Right lobe of liver (tissue), 6 donors: ENCODE results near the gene HSFX3. TPM values are rescaled to one million over a fixed set of nuclear protein-coding genes. Genes with fewer than 3 reads are reported as not detected.
"Not testable (repeated sequence)": the region's sequence is repeated elsewhere in the genome, so short reads cannot be mapped to it uniquely, and the experiment has no call there.

ENCODE experiments used
- ATAC-seq, 4 donors: fragments of 200-7000 bp; cut with Tn5 transposase; one replicate each; pipeline ENCODE4 v1.9.1; 2020; ENCODE audit warnings: mild to moderate bottlenecking in 4 of 4, moderate library complexity in 4 of 4
- DNase-seq, 3 donors: peaks; one replicate each; pipeline ENCODE4 v3.0.0-alpha.2; 2020
- H3K27ac ChIP-seq, 3 donors: fragments of 200-600 bp; one replicate each; pipeline ENCODE4 v1.8.0; 2022
- H3K27me3 ChIP-seq, 2 donors: fragments of 200-600 bp; one replicate each; pipeline ENCODE4 v1.8.0; 2022
- H3K36me3 ChIP-seq, 4 donors: fragments of 200-600 bp; sonication (generic) in 1 of 4; one replicate each; pipeline versions ENCODE4 v1.5.1 to v1.8.0; 2017 to 2022; ENCODE audit warnings: control low read depth in 1 of 4
- H3K4me1 ChIP-seq, 4 donors: fragments of 200-600 bp; sonication (generic) in 1 of 4; one replicate each; pipeline versions ENCODE4 v1.5.1 to v1.8.0; 2017 to 2022; ENCODE audit warnings: control low read depth in 1 of 4
- H3K4me3 ChIP-seq, 3 donors: fragments of 200-600 bp; one replicate each; pipeline ENCODE4 v1.8.0; 2022
- H3K9me3 ChIP-seq, 4 donors: fragments of 200-600 bp; sonication (generic) in 1 of 4; one replicate each; pipeline versions ENCODE4 v1.5.1 to v1.8.0; 2017 to 2022; ENCODE audit warnings: control low read depth in 1 of 4
- CTCF ChIP-seq, 4 donors: fragments of 200-600 bp in 3 of 4; fragments of 450-650 bp in 1 of 4; IDR thresholded peaks; one replicate each; pipeline versions ENCODE4 v1.5.1 to v1.8.0; 2016 to 2022; ENCODE audit warnings: antibody characterized with exemption in 4 of 4, mild to moderate bottlenecking in 2 of 4
- POLR2A ChIP-seq: fragments of 450-650 bp; IDR thresholded peaks from one replicate; pipeline ENCODE4 v1.6.1; 2017; ENCODE audit warnings: antibody characterized with exemption, mild to moderate bottlenecking
- WGBS: methylation state at CpG from one replicate; pipeline ENCODE4 v1.1.6; 2018; ENCODE audit warnings: low coverage, low lambda C conversion rate; ENCODE audit not compliant: insufficient coverage; ENCODE audit errors: missing lambda C conversion rate; 5-methylcytosine and 5-hydroxymethylcytosine counted together
- intact Hi-C, 2 donors: fragments of 100-400 bp; cut with DNase I; formaldehyde crosslinking; loops; one replicate each; pipeline versions ENCODE4 v1.11.2 to v1.14.1; 2022
- total RNA-seq, 6 experiments: library from RNA; depleted of rRNA in 2 of 6; stranded (reverse); fragments of >200 nt in 2 of 6; fragmentation: NEBNext Ultra II Directional in 3 of 6; extraction: Animal tissue kit (Norgen Biotek cat#: 25700) in 3 of 6; gene quantifications; one replicate each; pipeline versions ENCODE4 v1.1.0 to v1.2.4, GENCODE V29; 2016 to 2023
- donor health status: DM: no; HTN: yes; CAD: no.
- donor health status: DM: no; HTN: no; CAD: no.
- donor health status: DM: no; HTN: no; CAD: no.
- donor health status: DM: no; HTN: yes; CAD: no.
- donor health status: DM: no; HTN: yes; CAD: no.

Gene HSFX3
- total RNA-seq, 6 experiments from 2014 or later = not detected

DNA sequence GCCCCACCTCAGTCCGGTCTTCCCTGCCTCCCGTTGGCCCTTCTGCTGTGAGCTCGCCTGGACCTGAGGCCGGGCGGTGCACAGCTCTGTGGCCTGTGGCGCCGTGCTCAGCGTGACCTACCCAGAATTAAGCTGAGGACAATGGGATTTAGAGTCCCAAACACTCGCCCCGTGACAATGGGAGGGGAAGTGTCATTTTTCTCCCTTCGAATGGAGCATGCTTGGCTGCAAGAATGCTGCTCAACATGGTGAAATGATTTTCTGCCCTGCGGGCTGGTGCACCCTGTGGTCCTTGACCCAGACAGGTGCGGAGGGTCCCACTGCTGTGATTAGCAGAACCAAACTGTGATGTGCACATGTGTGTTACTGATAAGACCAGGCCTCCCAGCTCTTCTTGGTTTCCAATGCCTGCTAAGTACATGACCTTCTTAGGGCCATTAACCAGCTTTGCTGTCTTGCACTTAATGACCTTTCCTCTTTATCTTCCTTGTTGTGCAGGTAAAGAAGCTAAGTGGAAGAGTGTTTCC lies 8.1 kb downstream of the HSFX3 start:
- no peak for ATAC-seq
- Histone ChIP-seq H3K36me3 (no peaks in the 10 kb centered on the region), H3K27me3 (no peaks in the 10 kb centered on the region), H3K4me3 (peak overlapping the region; percentile 54 to 65 (median 59)), H3K27ac (peak overlapping the region; percentile 76 to 87 (median 81)), H3K4me1 (no peaks in the 10 kb centered on the region), H3K9me3 (no peaks in the 10 kb centered on the region)
- WGBS = 43% methylated on average over 7 of the region's 13 CpGs
- TF ChIP-seq POLR2A = no peak
- no peak for TF ChIP-seq CTCF (IDR thresholded peaks at IDR 0.05)
- no peak for DNase-seq
- intact Hi-C loops = no loop called here

DNA sequence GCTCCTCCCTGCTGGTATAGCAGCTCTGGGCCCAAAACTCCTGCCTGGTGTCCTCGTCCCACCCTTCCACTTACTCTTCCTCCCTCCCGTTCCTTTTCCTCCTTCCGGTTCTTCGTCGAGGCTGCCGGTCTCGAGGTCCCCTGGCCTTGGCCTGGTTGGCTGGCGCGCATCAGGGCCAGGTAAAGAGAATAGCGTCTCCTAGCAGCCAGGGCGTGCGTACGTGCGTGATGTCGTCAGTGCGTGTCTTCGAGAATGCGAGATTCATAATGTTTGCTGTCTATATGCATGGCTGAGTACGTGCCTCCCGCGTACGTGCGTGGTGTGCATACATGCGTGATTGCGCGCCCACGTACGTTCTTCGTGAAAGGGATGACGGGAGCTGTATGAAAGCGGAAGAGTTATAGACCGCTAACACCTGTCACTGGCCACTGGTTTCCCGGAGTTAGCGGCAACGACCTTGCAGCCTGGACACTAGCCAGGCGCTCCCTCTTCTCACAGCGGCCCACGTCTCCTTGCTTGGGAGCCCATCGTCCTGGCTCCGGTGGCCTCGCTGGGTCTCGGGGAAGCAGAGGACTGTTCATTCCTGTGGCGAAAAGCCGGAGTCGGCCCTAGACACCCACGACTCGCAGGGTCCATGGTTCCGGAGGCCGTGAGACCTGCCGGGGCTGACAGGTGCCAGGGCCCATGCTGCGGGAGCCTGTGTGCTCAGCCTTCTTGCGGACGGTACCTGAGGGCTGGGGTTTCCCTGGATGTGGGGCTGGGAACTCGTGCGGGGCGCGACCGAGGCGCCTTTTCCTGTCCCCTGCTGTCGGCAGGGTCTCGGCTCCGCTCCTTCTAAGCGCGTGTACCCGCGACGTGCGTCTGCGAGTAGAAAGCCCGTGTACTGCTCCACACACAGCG lies 8.9 kb downstream of the HSFX3 start, which contains the start of gene EOLA1:
EOLA1 (plus strand) TSS at position 392 of the 900 bp plus-strand sequence. CDS start 4,619 bp downstream, outside the sequence.
- intact Hi-C loops = no loop called here
- WGBS = 28% methylated on average over 23 of the region's 71 CpGs
- DNase-seq = peak; percentile 82 to 90 (median 86)
- peak; percentile 50 to 69 (median 52) for ATAC-seq
- Histone ChIP-seq H3K27me3 (no peaks in the 10 kb centered on the region), H3K36me3 (no peaks in the 10 kb centered on the region), H3K27ac (peak within 1 kb of the TSS; percentile 76 to 87 (median 81)), H3K9me3 (no peaks in the 10 kb centered on the region), H3K4me1 (no peaks in the 10 kb centered on the region), H3K4me3 (peak within 1 kb of the TSS; percentile 54 to 65 (median 59))
- TF ChIP-seq POLR2A (peak; percentile 64), CTCF (IDR thresholded peaks at IDR 0.05) (no peak)

DNA sequence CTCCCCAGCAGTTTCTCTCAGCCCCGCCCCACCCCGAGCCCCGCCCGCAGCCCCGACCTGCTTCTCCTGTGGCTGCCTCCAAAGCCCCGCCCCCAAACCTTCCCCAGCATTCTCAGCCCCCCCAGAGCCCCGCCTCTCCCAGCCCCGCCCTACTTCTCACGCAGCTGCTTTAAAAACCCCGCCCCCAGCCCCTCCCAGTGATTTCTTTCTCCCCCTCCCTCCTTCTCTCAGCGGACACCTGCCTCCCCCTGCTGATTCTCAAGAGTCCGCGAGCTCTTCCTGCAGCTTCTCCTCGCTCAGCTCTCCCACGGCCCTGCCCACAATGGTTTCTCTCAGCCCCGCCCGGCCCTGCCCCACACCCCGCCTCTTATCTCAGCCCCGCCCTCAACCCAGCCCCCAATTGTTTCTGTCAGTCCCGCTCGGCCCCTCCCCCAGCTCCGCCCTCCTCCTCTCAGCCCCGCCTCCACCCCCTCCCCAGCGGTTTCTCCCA lies 9.5 kb downstream of the HSFX3 start:
- Histone ChIP-seq H3K4me3 (peak overlapping the region; percentile 54 to 65 (median 59)), H3K9me3 (no peaks in the 10 kb centered on the region), H3K27ac (peak overlapping the region; percentile 76 to 87 (median 81)), H3K36me3 (no peaks in the 10 kb centered on the region), H3K27me3 (no peaks in the 10 kb centered on the region), H3K4me1 (no peaks in the 10 kb centered on the region)
- no peak for TF ChIP-seq CTCF (IDR thresholded peaks at IDR 0.05)
- no peak for TF ChIP-seq POLR2A
- peak; percentile 75 to 81 (median 79) for ATAC-seq
- DNase-seq = peak; percentile 93 to 95 (median 94)
- intact Hi-C loops = no loop called here
- 26% methylated on average over 24 of the region's 24 CpGs for WGBS

GRCh38 chrX:149539283-149540130 lies 10.2 kb downstream of the HSFX3 start:
- intact Hi-C loops = no loop called here

GRCh38 chrX:149537474-149537873 lies 12.2 kb downstream of the HSFX3 start:
- DNase-seq, H3K27ac ChIP-seq, H3K4me3 ChIP-seq, H3K4me1 ChIP-seq, intact Hi-C loops, H3K36me3 ChIP-seq, ATAC-seq, H3K27me3 ChIP-seq, H3K9me3 ChIP-seq: not testable (repeated sequence)
- 75% methylated on average over 4 of the region's 11 CpGs for WGBS

More at GRCh38 chrX:149539283-149540130, 10.2 kb downstream of the HSFX3 start:
- 25% methylated on average over 27 of the region's 34 CpGs for WGBS
- H3K4me1 ChIP-seq = no peaks in the 10 kb centered on the region
- no peak overlapping the region for H3K27ac ChIP-seq
- DNase-seq (peak; percentile 88 to 91 (median 88)), ATAC-seq (peak; percentile 57 to 68 (median 62))
- no peaks in the 10 kb centered on the region for H3K27me3 ChIP-seq
- H3K4me3 ChIP-seq = peak overlapping the region; percentile 36 to 46 (median 43)
- H3K36me3 ChIP-seq = no peaks in the 10 kb centered on the region
- no peaks in the 10 kb centered on the region for H3K9me3 ChIP-seq
- TF ChIP-seq CTCF (IDR thresholded peaks at IDR 0.05) (no peak), POLR2A (no peak)

DNA sequence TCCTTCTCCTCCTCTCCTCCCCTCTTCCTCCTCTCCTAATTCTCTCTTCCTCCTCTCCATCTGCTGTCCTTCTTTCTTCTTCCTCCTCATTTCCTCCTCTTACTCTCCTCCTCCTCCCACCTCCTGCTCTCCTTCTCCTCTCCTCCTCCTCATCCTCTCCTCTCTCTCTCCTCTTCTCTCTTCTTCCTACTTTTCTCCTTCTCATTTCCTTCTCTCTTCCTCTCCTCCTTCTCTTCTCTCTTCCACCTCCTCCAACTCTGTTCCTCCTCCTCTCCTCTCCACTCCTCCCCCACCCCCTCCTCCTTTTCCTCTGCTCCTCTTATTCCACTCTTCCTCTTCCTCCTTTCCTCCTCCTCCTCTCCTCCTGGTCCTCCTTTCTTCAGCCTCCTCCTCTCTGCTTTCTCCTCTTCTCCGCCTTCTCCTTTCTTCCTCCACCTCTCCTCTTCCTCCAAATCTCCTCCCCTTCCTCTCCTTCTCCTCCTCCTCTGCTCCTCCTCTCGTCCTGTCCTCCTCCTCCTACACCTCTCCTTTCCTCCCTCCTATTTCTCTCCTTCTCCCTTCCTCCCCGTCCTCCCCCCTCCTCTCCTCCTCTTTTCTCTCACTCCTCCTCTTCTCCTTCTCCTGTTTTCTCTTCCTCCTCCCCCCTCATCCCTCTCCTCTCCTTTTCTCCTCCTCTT lies 14.7 kb downstream of the HSFX3 start:
- ATAC-seq, H3K4me3 ChIP-seq, H3K9me3 ChIP-seq, H3K36me3 ChIP-seq, H3K27ac ChIP-seq, H3K27me3 ChIP-seq, intact Hi-C loops, H3K4me1 ChIP-seq, DNase-seq: not testable (repeated sequence)
- 40% methylated on average over 3 of the region's 3 CpGs for WGBS
